ENCODE measurements around the gene FOXP1.

GRCh38 chr3:71131375-71132314 is 451.9 kb downstream of the FOXP1 start:
- TF ChIP-seq, protein P1, sequence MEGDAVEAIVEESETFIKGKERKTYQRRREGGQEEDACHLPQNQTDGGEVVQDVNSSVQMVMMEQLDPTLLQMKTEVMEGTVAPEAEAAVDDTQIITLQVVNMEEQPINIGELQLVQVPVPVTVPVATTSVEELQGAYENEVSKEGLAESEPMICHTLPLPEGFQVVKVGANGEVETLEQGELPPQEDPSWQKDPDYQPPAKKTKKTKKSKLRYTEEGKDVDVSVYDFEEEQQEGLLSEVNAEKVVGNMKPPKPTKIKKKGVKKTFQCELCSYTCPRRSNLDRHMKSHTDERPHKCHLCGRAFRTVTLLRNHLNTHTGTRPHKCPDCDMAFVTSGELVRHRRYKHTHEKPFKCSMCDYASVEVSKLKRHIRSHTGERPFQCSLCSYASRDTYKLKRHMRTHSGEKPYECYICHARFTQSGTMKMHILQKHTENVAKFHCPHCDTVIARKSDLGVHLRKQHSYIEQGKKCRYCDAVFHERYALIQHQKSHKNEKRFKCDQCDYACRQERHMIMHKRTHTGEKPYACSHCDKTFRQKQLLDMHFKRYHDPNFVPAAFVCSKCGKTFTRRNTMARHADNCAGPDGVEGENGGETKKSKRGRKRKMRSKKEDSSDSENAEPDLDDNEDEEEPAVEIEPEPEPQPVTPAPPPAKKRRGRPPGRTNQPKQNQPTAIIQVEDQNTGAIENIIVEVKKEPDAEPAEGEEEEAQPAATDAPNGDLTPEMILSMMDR (IDR thresholded peaks at IDR 0.05; ENCODE audit: low read length) = no peak
- TF ChIP-seq EZH2 (IDR thresholded peaks at IDR 0.05; ENCODE audit: borderline replicate concordance, low read length) = no peak
